Measurements from ENCODE around the gene ISLR.

The ISLR gene

GRCh38 chr15:74217907-74218885 lies 44.7 kb downstream of the ISLR start:
- H3K4me1 ChIP-seq: peaks cover 8 to 27% (median 22%) of the 10 kb centered on the region in 10 experiments; a peak in 18 of 20 replicates
- H3K9me3 ChIP-seq (replicated peaks in 1 of 11): no peaks in the 10 kb centered on the region
- no peak for TF ChIP-seq Cebpa-rat (IDR thresholded peaks at IDR 0.05)
- H3K27ac ChIP-seq: no peak overlapping the region
- no peak overlapping the region for H3K4me2 ChIP-seq
- no peak overlapping the region for H3K4me3 ChIP-seq
- H3K27me3 ChIP-seq: peaks cover 0 to 16% (median 8%) of the 10 kb centered on the region in 11 experiments; a peak in 12 of 22 replicates
- no peaks in the 10 kb centered on the region for H3K36me3 ChIP-seq
- peaks cover 0 to 18% (median 0%) of the 10 kb centered on the region in 11 experiments; a peak in 1 of 22 replicates for H4K20me1 ChIP-seq
- no peak overlapping the region for H3K9ac ChIP-seq

GRCh38 chr15:74220475-74221248 lies 47.2 kb downstream of the ISLR start:
- no peak for TF ChIP-seq Cebpa-rat (IDR thresholded peaks at IDR 0.05)
- Histone ChIP-seq H3K36me3 (no peaks in the 10 kb centered on the region), H3K9me3 (replicated peaks in 1 of 11) (no peaks in the 10 kb centered on the region), H3K27ac (no peak overlapping the region), H3K4me2 (no peak overlapping the region), H3K4me1 (peaks cover 0 to 4% (median under 1%) of the 10 kb centered on the region in 10 experiments; a peak in 3 of 20 replicates), H3K4me3 (no peak overlapping the region), H3K27me3 (peaks cover 0 to 16% (median 8%) of the 10 kb centered on the region in 11 experiments; a peak in 12 of 22 replicates), H3K9ac (no peak overlapping the region), H4K20me1 (peaks cover 0 to 18% (median 0%) of the 10 kb centered on the region in 11 experiments; a peak in 2 of 22 replicates)

- H3K9me3 ChIP-seq (replicated peaks in 1 of 11): no peaks in the 10 kb centered on the region
- peaks cover 0 to 18% (median 0%) of the 10 kb centered on the region in 11 experiments; a peak in 2 of 22 replicates for H4K20me1 ChIP-seq
- no peak overlapping the region for H3K4me2 ChIP-seq
- no peak overlapping the region for H3K27ac ChIP-seq
- peaks cover 0 to 16% (median 8%) of the 10 kb centered on the region in 11 experiments; a peak in 12 of 22 replicates for H3K27me3 ChIP-seq
- no peak overlapping the region for H3K9ac ChIP-seq
- no peak overlapping the region for H3K4me3 ChIP-seq
- no peaks in the 10 kb centered on the region for H3K4me1 ChIP-seq
- H3K36me3 ChIP-seq: no peaks in the 10 kb centered on the region
- no peak for TF ChIP-seq Cebpa-rat (IDR thresholded peaks at IDR 0.05)
These were observed 48.1 kb downstream of the ISLR start for GRCh38 chr15:74221399-74222239.

- TF ChIP-seq Cebpa-rat (IDR thresholded peaks at IDR 0.05): no peak
- peaks cover 0 to 16% (median 8%) of the 10 kb centered on the region in 11 experiments; a peak in 12 of 22 replicates for H3K27me3 ChIP-seq
- no peaks in the 10 kb centered on the region for H3K36me3 ChIP-seq
- no peak overlapping the region for H3K4me2 ChIP-seq
- no peak overlapping the region for H3K27ac ChIP-seq
- H3K9me3 ChIP-seq (replicated peaks in 1 of 11): no peaks in the 10 kb centered on the region
- no peaks in the 10 kb centered on the region for H3K4me1 ChIP-seq
- H4K20me1 ChIP-seq: peaks cover 0 to 18% (median 0%) of the 10 kb centered on the region in 11 experiments; a peak in 2 of 22 replicates
- no peak overlapping the region for H3K4me3 ChIP-seq
- H3K9ac ChIP-seq: no peak overlapping the region
These were observed 49.0 kb downstream of the ISLR start for GRCh38 chr15:74222240-74223119.

- Histone ChIP-seq H3K4me2 (no peak overlapping the region), H3K9me3 (replicated peaks in 1 of 11) (no peaks in the 10 kb centered on the region), H3K4me1 (no peaks in the 10 kb centered on the region), H4K20me1 (peaks cover 0 to 8% (median 0%) of the 10 kb centered on the region in 11 experiments; a peak in 2 of 22 replicates), H3K4me3 (no peak overlapping the region), H3K9ac (no peak overlapping the region), H3K27ac (no peak overlapping the region), H3K27me3 (peaks cover 0 to 16% (median 8%) of the 10 kb centered on the region in 11 experiments; a peak in 12 of 22 replicates), H3K36me3 (no peaks in the 10 kb centered on the region)
- TF ChIP-seq Cebpa-rat (IDR thresholded peaks at IDR 0.05): no peak
These were observed 52.4 kb downstream of the ISLR start for GRCh38 chr15:74225928-74226327.

All from BLaER1 treated with 17β-estradiol and CSF1 and Interleukin-3, amounts not matched to agents 10 nM and 100 nM (cell line).